Caki2 (cell line): Measurements from ENCODE around the gene ZFYVE28. TPM values are rescaled to one million over a fixed set of nuclear protein-coding genes. Genes with fewer than 3 reads are reported as not detected.
A peak's percentile ranks its signal among the peaks of the same experiment; 100 is the strongest.
"Not testable (repeated sequence)": the region's sequence is repeated elsewhere in the genome, so short reads cannot be mapped to it uniquely, and the experiment has no call there.

Experiments
- DNase-seq: peaks from one replicate; pipeline ENCODE4 v3.0.0-alpha.2; 2015; ENCODE audit warnings: low read depth
- in situ Hi-C: cut with HindIII; loops from 2 replicates; pipeline ENCODE4 v1.10.0; 2016; ENCODE audit warnings: low sequenced_read_pairs, low pct_unique_long_range_greater_than_20kb, mixed read lengths
- total RNA-seq: library from RNA; depleted of rRNA; stranded (reverse); fragments of >200 nt; shearing (Covaris generic); gene quantifications from 2 replicates; pipeline ENCODE4 v1.2.3, GENCODE V29; 2014; ENCODE audit warnings: low replicate concordance

Gene ZFYVE28
- total RNA-seq, 1 experiment from 2014 or later: 0.91 TPM

GRCh38 chr4:2433609-2434350, 15.3 kb upstream of the ZFYVE28 start:
- in situ Hi-C loops: no loop called here
- DNase-seq: no peak

- in situ Hi-C loops: no loop called here
- DNase-seq: peak; percentile 36
Measured at GRCh38 chr4:2432991-2433530, 14.6 kb upstream of the ZFYVE28 start.

- in situ Hi-C loops: no loop called here
- no peak for DNase-seq
Measured at GRCh38 chr4:2432004-2432403, 13.6 kb upstream of the ZFYVE28 start.

GRCh38 chr4:2429945-2430757, 11.7 kb upstream of the ZFYVE28 start:
- DNase-seq, in situ Hi-C loops: not testable (repeated sequence)

GRCh38 chr4:2428496-2429213, 10.2 kb upstream of the ZFYVE28 start:
- DNase-seq: no peak
- in situ Hi-C loops: no loop called here

- no peak for DNase-seq
- in situ Hi-C loops: no loop called here
Measured at GRCh38 chr4:2427383-2428334, 9.2 kb upstream of the ZFYVE28 start.

GRCh38 chr4:2426711-2427275, 8.3 kb upstream of the ZFYVE28 start:
- DNase-seq: no peak
- in situ Hi-C loops: no loop called here

- DNase-seq: no peak
Measured at GRCh38 chr4:2426069-2426397, 7.6 kb upstream of the ZFYVE28 start.

GRCh38 chr4:2425386-2426068, 7.1 kb upstream of the ZFYVE28 start:
- in situ Hi-C loops: no loop called here
- DNase-seq: no peak

More at GRCh38 chr4:2426069-2426397, 7.6 kb upstream of the ZFYVE28 start:
- in situ Hi-C loops: no loop called here

- in situ Hi-C loops: no loop called here
- no peak for DNase-seq
Measured at GRCh38 chr4:2424581-2424980, 6.1 kb upstream of the ZFYVE28 start.

- DNase-seq: no peak
- in situ Hi-C loops: no loop called here
Measured at GRCh38 chr4:2423695-2424094, 5.2 kb upstream of the ZFYVE28 start.

- in situ Hi-C loops: no loop called here
- no peak for DNase-seq
Measured at GRCh38 chr4:2423066-2423465, 4.6 kb upstream of the ZFYVE28 start.

GRCh38 chr4:2421928-2422327, 3.5 kb upstream of the ZFYVE28 start:
- in situ Hi-C loops: no loop called here
- DNase-seq: no peak

- in situ Hi-C loops: no loop called here
Measured at GRCh38 chr4:2419814-2420213, 1.4 kb upstream of the ZFYVE28 start.

GRCh38 chr4:2418650-2419571, 466 bp upstream of the ZFYVE28 start, which contains the start of gene CFAP99:
Gene CFAP99 (plus strand): TSS chr4:2418955.
- in situ Hi-C loops: no loop called here
- peak; percentile 92 for DNase-seq

More at GRCh38 chr4:2419814-2420213, 1.4 kb upstream of the ZFYVE28 start:
- no peak for DNase-seq

GRCh38 chr4:2417226-2417764, 1.1 kb downstream of the ZFYVE28 start:
- in situ Hi-C loops: no loop called here
- no peak for DNase-seq
